GM21515 (cell line): ENCODE measurements around the gene STXBP1.

Experiments used
- ATAC-seq: cut with Tn5 transposase; IDR thresholded peaks from one replicate; pipeline ENCODE4 v1.9.1; 2021; ENCODE audit not compliant: unreplicated experiment

The STXBP1 gene

DNA sequence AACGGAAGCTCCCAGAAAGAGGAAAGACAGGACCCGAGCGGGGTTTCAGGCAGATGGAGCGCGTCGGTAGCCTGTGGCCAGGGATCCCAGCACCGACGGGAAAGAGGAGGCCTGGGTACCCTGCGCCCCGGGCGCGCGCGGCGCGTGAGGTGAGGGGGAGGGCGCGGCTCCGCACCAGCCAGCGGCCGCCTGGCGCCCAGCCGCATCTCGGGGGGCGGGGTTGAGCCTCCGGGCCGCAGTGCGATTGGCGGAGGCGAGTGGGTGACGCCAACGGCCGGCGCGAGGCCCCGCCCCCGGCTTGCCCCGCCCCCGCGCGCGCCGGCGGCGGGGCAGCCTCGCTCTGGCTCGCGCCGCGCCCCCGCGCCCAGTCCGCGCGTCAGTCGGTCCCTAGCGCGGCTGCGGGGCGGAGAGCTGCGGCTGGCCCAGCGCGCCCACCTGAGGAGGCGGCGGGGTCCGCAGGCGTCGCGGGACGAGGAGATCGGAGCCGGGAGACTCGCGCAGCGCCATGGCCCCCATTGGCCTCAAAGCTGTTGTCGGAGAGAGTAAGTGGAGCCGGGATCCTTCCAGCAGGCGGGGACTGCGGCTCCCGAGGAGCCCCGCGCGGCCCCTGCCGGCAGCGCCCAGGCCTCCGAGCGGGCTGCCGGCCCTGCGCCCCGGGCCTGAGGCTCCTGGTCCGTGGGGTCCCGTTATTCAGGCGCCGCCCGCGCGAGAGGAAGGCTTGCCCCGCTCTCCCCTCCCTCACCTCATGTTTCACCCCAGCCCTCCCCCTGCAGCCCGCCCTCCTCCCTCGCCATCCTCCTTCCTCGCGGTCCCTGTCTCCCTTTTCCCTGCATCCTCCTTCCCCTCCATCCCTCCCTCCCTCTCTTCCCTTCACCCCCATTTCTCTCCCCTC is at the start of gene STXBP1:
TSS of gene STXBP1 (plus strand) at position 379 of the 892 bp plus-strand sequence. CDS start at position 506, 127 bp downstream.
- ATAC-seq, result peak; percentile 88

GRCh38 chr9:127562279-127562796 is 49.7 kb upstream of the STXBP1 start:
- ATAC-seq, result no peak

DNA sequence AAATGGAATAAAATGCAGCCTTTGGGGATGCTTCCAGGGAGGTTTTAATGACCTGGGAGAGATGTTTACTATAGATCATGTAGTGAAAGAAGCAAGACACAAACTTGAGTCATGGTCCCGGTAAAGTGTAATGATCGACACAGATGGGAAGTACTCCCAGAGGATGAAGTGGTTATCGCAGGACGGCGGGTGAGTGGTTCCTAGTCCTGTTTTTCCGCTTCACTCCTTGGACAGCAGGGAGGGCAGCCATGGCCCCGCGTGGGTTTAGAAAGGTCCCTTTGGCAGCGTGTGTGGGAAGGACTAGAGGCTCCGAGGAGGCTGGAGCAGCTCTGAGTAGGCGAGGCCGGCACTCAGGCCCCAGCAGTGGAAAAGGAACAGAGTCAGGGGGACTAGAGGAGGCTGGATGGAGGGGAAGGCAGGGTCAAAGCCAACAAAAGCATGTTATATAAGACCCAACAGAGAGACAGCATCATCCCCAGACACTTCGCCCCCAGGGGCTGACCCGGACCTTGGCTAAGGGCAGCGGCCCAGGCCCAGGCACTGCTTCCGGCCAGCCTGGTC is 49.2 kb upstream of the STXBP1 start:
- ATAC-seq, result no peak

DNA sequence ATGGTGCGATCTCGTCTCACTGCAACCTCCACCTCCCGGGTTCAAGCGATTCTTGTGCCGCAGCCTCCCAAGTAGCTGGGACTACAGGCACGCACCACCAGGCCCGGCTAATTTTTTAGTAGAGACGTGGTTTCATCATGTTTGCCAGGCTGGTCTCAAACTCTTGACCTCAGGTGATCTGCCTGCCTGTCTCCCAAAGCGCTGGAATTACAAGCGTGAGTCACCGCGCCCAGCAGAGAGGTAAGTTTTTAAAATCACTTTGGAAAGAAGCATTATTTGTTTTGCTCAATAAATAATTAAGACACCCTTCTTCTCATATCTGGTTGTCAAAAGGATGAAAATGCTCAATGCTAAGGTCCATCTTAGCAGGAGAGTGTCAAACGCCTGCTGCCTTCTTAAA is 48.5 kb upstream of the STXBP1 start:
- ATAC-seq, result no peak

DNA sequence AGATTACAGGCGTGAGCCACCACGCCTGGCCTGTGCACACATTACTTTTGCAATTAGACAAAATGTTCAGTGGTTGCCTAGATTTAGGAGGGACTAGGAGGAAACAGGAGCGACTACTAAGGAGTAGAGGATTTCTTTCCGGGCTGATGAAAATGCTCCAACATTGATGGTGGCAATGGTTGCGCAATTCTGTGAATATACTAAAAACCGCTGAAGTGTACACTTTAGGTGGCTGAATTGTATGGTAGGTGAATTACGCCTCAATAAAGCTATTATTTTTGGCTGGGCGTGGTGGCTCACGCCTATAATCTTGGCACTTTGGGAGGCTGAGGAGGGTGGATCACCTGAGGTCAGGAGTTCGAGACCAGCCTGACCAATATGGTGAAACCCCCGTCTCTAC is 46.8 kb upstream of the STXBP1 start:
- ATAC-seq, result no peak

DNA sequence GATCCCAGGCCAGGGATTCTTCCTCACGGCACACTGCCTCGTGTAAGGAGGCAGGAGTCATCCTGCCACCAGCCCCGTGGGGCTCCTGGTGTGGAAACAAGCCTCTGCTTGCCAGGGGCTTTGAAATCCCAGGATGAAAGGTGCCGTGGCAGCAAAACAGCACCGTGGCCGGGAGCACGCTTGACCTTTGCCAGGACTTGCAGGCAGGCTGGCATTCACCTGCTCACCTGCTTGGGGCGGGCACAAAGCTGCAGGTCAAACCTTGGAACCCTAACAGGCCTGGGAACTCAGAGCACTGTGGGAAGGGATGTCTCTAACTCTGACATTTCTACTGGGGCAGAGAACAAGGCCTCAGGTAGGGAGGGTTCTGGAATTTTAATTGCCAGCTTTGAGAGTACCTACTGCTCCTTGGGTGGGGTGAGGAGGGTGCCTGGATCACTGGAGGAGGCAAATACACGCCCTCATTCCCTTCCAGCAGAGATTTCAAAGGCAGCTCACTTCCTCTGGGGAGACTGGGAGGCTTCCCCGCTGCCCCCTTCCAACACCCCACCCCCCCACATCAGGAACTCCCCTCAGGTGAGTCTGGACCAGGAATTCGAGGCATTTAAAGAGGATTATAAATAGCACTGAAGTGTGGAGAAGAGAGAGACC is 45.6 kb upstream of the STXBP1 start:
- no peak for ATAC-seq

DNA sequence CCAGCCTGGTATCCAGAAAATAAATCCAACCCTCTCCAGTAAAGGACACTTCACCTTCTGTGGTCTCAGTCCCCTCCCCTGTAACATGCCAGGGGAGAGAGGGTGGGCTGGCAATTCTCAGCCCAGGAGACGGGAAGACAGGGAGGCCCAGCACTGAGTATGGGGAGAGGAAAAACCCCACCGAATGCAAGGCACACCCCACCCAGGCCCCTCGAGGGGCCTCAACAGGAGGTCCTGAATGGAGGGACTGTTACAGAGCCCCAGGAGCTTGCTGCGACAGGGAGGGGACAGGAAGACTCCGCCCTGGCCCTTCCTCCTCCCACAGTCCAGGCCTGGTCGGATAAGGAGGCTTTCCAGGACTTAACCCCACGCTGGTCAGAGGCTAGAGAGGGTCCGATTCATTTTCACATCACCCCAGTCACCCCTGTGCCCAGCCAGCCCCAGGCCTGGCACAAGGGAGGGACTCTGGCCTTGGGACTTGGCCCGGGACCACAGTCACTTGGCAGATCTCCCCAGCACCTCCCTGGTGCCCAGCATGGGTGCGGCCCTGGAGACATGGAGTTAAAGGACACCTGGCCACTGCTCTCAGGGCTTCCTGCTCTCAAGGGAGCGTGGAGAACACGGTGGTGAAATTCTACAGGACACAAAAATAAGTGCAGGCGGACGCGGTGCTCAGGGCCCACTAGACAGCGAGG is 44.9 kb upstream of the STXBP1 start:
- ATAC-seq, result no peak

- no peak for ATAC-seq
These were observed 44.1 kb upstream of the STXBP1 start for GRCh38 chr9:127567730-127568617.

DNA sequence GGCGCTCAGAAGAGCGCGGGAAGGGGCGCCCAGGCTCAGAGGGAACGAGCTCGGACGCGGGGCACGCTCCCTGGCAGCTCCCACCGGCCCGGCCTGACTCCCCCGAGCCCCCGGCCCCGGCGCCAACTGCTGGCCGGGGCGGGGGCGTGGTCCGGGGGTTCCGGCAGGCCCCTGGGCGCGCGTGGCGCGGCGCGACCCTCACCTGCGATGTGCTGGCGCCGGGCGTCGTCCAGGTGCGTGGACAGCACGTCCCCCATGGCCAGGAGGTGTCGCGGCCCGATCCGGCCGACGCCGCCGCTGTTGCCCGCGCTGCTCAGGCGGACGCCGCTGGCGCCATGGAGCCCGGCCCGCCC is 43.5 kb upstream of the STXBP1 start:
- ATAC-seq, result no peak

DNA sequence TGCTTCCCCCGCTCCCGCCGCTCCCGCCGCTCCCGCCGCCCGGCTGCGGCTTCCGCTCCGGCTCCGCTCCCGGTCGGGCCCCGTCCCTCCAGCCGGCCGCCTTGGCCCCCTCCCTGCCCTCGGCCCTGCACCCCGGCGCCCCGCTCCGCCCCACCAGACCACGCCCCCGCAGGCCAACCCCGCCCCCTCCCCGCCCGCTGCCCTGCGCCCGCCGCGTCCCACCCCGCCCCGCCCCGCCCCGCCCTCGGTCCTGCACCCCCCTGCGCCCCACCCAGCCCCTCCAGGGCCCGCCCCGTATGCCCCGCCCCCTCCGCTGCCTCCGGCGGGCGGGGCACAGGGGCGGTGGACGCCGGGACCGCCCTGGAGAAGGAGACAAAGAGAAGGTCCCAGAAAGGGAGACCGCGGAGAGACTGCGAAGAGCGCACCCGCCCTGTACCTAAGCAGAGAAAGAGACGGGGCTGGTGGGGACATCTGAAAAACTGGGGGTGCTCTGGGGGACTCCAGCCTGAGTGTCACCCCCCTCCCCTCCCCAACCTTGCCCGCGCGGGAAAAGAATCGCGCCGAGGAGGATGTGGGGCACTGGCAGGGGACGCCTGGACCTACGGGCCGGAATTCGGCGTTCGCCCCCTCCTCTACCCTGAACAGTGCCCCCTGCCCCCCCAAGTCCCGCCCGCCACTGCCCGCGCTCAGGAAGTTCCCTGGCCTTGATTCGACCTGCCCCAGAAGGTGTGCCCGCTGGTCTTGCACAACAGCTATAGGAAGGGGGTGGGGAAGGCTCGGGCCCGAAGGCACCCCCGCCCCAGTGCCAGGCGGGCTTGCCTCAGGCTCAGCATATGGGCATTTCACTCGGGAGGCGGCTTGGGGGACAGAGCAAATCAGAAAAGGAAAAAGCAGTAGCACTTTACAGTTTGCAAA is 42.8 kb upstream of the STXBP1 start:
- no peak for ATAC-seq

- ATAC-seq, result no peak
These were observed 42.1 kb upstream of the STXBP1 start for GRCh38 chr9:127569886-127570401.

- ATAC-seq, result no peak
These were observed 41.5 kb upstream of the STXBP1 start for GRCh38 chr9:127570533-127571111.

GRCh38 chr9:127571971-127572370 is 40.1 kb upstream of the STXBP1 start:
- no peak for ATAC-seq

GRCh38 chr9:127572961-127573721 is 38.9 kb upstream of the STXBP1 start:
- ATAC-seq, result no peak

DNA sequence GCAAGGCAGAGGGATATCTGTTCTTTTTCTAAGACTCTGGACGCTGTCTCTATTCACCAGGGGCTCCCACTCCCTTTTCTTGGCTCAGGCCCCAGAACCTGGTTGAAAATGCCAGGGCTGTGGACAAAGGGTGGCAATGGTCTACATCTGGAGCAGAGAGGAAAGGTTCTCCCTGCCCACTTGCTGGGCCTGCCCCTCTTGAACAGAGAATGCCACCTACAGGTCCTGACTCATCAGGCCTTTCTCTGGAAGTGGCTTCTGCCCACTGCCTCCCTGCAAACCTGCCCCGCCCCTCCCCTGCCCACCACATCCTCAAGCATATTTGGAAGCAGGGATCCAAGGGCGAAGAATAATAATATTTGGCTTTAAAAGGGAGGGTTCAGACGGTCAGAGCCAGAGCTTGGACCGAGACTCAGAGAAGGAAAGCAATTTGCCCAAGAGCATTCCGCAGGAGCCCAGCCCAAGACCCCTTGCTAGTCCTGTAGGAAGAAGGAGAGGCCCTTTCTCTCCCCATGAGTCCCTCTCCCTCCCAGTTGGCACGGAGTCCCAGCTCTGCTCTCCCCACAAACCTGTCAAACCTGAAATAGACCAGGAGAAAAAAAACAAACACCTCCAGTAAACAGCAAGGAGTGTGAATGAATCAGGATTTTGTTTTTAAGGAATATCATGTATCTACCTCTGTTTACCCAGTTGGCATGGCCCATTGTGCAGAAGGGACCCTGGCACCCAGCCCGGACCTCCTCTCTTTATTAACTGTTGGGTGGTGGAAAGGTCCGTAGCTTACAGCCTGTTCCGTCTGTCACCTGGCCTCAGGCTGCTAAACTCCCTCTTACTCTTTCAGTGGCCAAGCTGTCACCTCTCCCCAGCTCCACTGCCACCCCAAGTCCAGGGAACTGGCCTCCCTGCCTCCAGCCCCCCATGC is 37.7 kb upstream of the STXBP1 start:
- ATAC-seq, result no peak

DNA sequence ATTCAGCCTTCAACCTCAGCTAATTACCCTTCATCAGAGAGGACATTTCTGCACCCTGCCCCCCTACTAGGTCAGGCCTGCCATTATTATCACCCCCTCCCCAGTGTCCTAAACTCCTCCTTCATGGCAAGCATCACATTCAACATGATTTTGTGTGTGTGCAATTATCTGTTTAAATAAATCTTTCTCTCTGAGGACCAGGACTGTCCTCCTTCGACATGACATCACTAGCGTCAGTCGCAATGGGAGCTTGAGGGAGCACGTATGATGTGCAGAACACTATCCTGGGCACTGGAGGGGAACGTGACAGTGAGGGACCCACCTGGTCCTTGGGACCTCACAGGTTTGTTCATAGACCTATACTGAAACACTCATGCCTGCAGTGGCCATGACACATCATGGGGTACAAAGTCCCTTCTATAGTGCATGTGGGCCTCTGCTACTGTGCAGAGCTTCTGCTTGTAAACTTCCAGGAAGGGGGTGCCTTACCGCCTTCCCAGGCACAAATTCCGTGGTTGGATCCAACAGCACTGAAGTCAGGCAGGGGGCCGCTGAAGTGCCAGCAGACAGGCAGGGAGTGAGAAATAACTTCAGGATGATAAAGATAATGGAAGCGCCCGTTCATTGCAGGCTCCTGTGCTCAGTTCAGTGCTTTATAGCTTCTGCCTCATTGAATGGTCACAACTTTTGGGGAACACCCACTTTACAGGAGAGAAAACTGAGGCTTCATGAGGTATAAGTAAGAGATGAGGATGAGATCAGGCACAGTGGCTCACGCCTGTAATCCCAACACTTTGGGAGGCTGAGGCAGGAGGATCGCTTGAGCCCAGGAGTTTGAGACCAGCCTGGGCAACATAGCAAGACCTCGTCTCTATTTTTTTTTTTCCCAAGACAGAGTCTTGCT is 36.0 kb upstream of the STXBP1 start:
- ATAC-seq, result no peak
